ENCODE measurements around the gene SNAPC2. TPM values are rescaled to one million over a fixed set of nuclear protein-coding genes. Genes with fewer than 3 reads are reported as not detected.

Gene SNAPC2
- total RNA-seq, 1 donor from 2014 or later, result 10.8 TPM

GRCh38 chr19:7968008-7968795 is 48.1 kb downstream of the SNAPC2 start:
- Mint-ChIP-seq H3K27ac (no peak overlapping the region), H3K36me3 (ENCODE audit: insufficient read depth) (peaks cover 22% of the 10 kb centered on the region), H3K9me3 (ENCODE audit: low read depth) (no peaks in the 10 kb centered on the region), H3K4me3 (ENCODE audit: low read depth) (no peak overlapping the region), H3K27me3 (no peaks in the 10 kb centered on the region), H3K4me1 (ENCODE audit: low read depth) (peaks cover 2% of the 10 kb centered on the region)
- DNase-seq (ENCODE audit: low spot score, unreplicated experiment), result no peak
- no peak for TF ChIP-seq CTCF (IDR thresholded peaks at IDR 0.05; ENCODE audit: unreplicated experiment)

- no peak overlapping the region for H3K27ac Mint-ChIP-seq
- H3K4me1 Mint-ChIP-seq (ENCODE audit: low read depth), result no peaks in the 10 kb centered on the region
- no peak overlapping the region for H3K4me3 Mint-ChIP-seq (ENCODE audit: low read depth)
- no peaks in the 10 kb centered on the region for H3K9me3 Mint-ChIP-seq (ENCODE audit: low read depth)
- no peak for DNase-seq (ENCODE audit: low spot score, unreplicated experiment)
- TF ChIP-seq CTCF (IDR thresholded peaks at IDR 0.05; ENCODE audit: unreplicated experiment), result no peak
- peaks cover 26% of the 10 kb centered on the region for H3K36me3 Mint-ChIP-seq (ENCODE audit: insufficient read depth)
- H3K27me3 Mint-ChIP-seq, result no peaks in the 10 kb centered on the region
Observed at GRCh38 chr19:7968796-7969554, 48.8 kb downstream of the SNAPC2 start.

GRCh38 chr19:7969555-7969939 is 49.4 kb downstream of the SNAPC2 start:
- Mint-ChIP-seq H3K36me3 (ENCODE audit: insufficient read depth) (peaks cover 25% of the 10 kb centered on the region), H3K4me1 (ENCODE audit: low read depth) (no peaks in the 10 kb centered on the region), H3K4me3 (ENCODE audit: low read depth) (no peak overlapping the region), H3K9me3 (ENCODE audit: low read depth) (no peaks in the 10 kb centered on the region), H3K27ac (peak overlapping the region; percentile 82), H3K27me3 (no peaks in the 10 kb centered on the region)
- no peak for DNase-seq (ENCODE audit: low spot score, unreplicated experiment)
- TF ChIP-seq CTCF (IDR thresholded peaks at IDR 0.05; ENCODE audit: unreplicated experiment), result no peak

DNA sequence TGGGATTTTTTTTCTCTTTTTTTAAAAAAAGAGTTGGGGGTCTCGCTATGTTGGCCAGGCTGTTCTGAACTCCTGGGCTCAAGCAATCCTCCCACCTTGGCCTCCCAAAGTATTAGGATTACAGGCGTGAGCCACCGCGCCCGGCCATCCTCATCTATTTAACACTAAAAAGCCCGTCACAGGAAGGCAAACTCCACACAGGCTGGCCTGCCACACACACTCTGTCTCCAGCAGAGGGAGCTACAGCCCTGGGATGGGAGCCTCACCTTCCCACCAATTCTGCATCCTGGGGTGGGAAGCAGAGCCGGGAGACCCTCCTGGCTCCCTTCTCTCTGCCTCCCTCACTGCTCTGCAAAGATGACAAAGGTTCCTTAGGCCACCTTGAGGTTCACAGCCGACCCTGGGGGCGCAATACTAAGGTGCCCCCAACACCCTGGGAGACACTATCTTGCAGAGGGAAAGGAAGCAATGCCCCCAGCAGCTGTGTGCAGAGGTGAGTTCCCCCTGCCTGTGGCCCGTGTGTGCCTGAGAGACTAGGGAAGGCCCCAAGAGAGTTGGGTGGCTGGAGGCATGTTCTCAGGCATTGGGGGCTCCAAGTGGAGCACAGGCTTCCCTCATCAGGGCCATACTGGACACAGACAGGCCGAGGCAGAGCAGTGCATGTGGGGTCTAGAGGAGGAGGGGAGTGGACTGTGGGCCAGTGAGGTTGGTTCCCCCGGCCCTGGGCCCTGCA is 50.7 kb downstream of the SNAPC2 start:
- TF ChIP-seq CTCF (IDR thresholded peaks at IDR 0.05; ENCODE audit: unreplicated experiment), result peak; percentile 77
- peaks cover 20% of the 10 kb centered on the region for H3K36me3 Mint-ChIP-seq (ENCODE audit: insufficient read depth)
- no peak overlapping the region for H3K27ac Mint-ChIP-seq
- peak; percentile 48 for DNase-seq (ENCODE audit: low spot score, unreplicated experiment)
- no peaks in the 10 kb centered on the region for H3K4me1 Mint-ChIP-seq (ENCODE audit: low read depth)
- no peaks in the 10 kb centered on the region for H3K27me3 Mint-ChIP-seq
- no peaks in the 10 kb centered on the region for H3K9me3 Mint-ChIP-seq (ENCODE audit: low read depth)
- no peak overlapping the region for H3K4me3 Mint-ChIP-seq (ENCODE audit: low read depth)

Measured in progenitor cell of endocrine pancreas (in vitro differentiated cells).